ENCODE data around the gene GZF1. TPM values are rescaled to one million over a fixed set of nuclear protein-coding genes. Genes with fewer than 3 reads are reported as not detected.

GZF1 gene
- total and polyA plus RNA-seq, 2 donors (not counting 1 experiment from before 2014, with no cell fraction given): 12.5 to 49.0 TPM

GRCh38 chr20:23409800-23410199, 47.8 kb downstream of the GZF1 start:
- no peak overlapping the region for H3K9ac ChIP-seq (ENCODE audit: low read length)
- Mint-ChIP-seq H3K27me3 (no peaks in the 10 kb centered on the region), H3K4me3 (no peak overlapping the region), H3K27ac (no peak overlapping the region), H3K9me3 (ENCODE audit: insufficient read depth) (no peaks in the 10 kb centered on the region), H3K4me1 (peaks cover 17% of the 10 kb centered on the region)
- no peak overlapping the region for H3K4me2 ChIP-seq (replicated peaks; ENCODE audit: low read depth, low read length, poor library complexity, severe bottlenecking)
- H3K27ac ChIP-seq (ENCODE audit: low read length in 2 of 2): no peak overlapping the region
- no peaks in the 10 kb centered on the region for H3K27me3 ChIP-seq (replicated peaks in 1 of 4; ENCODE audit: control extremely low read depth in 1 of 4, control insufficient read depth in 3 of 4, insufficient read depth in 4 of 4, low read length in 3 of 4)
- H3K79me2 ChIP-seq (ENCODE audit: control insufficient read depth, insufficient read depth, low read length): peaks cover 88% of the 10 kb centered on the region
- no peaks in the 10 kb centered on the region for H3K9me3 ChIP-seq (ENCODE audit: control extremely low read depth in 1 of 3, control insufficient read depth in 2 of 3, insufficient read depth in 1 of 3, low read length in 2 of 3)
- 90% methylated on average over 2 of the region's 3 CpGs for WGBS (ENCODE audit: insufficient coverage)
- CTCF ChIA-PET: interaction anchor here (0.6 kb wide), 1 partner anchor 35 kb away, joined by 3 read pairs; no protein-coding TSS in a partner anchor
- POLR2A ChIA-PET: no interaction called here
- H3K4me3 ChIP-seq (ENCODE audit: control extremely low read depth in 1 of 5, extremely low read depth in 1 of 5, insufficient read depth in 1 of 5, low read depth in 2 of 5, low read length in 4 of 5): no peak overlapping the region
- peaks cover 11 to 12% of the 10 kb centered on the region in 2 donors for H3K4me1 ChIP-seq (ENCODE audit: control insufficient read depth in 2 of 2, insufficient read depth in 2 of 2, low read length in 2 of 2)
- no peak for TF ChIP-seq CTCF (IDR thresholded peaks at IDR 0.05)
- TF ChIP-seq EZH2 (IDR thresholded peaks at IDR 0.05; ENCODE audit: borderline replicate concordance, insufficient read depth, low read depth, low read length, poor library complexity, severe bottlenecking): no peak
- DNase-seq: no peak
- no peak overlapping the region for H2AFZ ChIP-seq (ENCODE audit: insufficient read depth, low read depth, low read length, poor library complexity, severe bottlenecking)
- no peak for ATAC-seq (ENCODE audit: low read depth)
- intact Hi-C loops (cut with micrococcal nuclease): no loop called here
- peaks cover 14% of the 10 kb centered on the region for H4K20me1 ChIP-seq (ENCODE audit: control insufficient read depth, insufficient read depth, low read length, poor library complexity, severe bottlenecking)
- no peaks in the 10 kb centered on the region for H3K36me3 ChIP-seq (replicated peaks in 1 of 2; ENCODE audit: control extremely low read depth in 1 of 2, control insufficient read depth in 1 of 2, extremely low read depth in 1 of 2, insufficient read depth in 2 of 2, low read length in 1 of 2)

GRCh38 chr20:23410916-23411695, 49.1 kb downstream of the GZF1 start:
- Histone ChIP-seq H2AFZ (ENCODE audit: insufficient read depth, low read depth, low read length, poor library complexity, severe bottlenecking) (no peak overlapping the region), H3K36me3 (replicated peaks in 1 of 2; ENCODE audit: control extremely low read depth in 1 of 2, control insufficient read depth in 1 of 2, extremely low read depth in 1 of 2, insufficient read depth in 2 of 2, low read length in 1 of 2) (no peaks in the 10 kb centered on the region), H3K27ac (ENCODE audit: low read length in 2 of 2) (no peak overlapping the region), H3K79me2 (ENCODE audit: control insufficient read depth, insufficient read depth, low read length) (peaks cover 86% of the 10 kb centered on the region), H3K4me3 (ENCODE audit: control extremely low read depth in 1 of 5, extremely low read depth in 1 of 5, insufficient read depth in 1 of 5, low read depth in 2 of 5, low read length in 4 of 5) (no peak overlapping the region), H4K20me1 (ENCODE audit: control insufficient read depth, insufficient read depth, low read length, poor library complexity, severe bottlenecking) (peaks cover 12% of the 10 kb centered on the region), H3K4me1 (ENCODE audit: control insufficient read depth in 2 of 2, insufficient read depth in 2 of 2, low read length in 2 of 2) (peaks cover 11 to 12% of the 10 kb centered on the region in 2 donors), H3K9ac (ENCODE audit: low read length) (no peak overlapping the region), H3K27me3 (replicated peaks in 1 of 4; ENCODE audit: control extremely low read depth in 1 of 4, control insufficient read depth in 3 of 4, insufficient read depth in 4 of 4, low read length in 3 of 4) (no peaks in the 10 kb centered on the region), H3K9me3 (ENCODE audit: control extremely low read depth in 1 of 3, control insufficient read depth in 2 of 3, insufficient read depth in 1 of 3, low read length in 2 of 3) (no peaks in the 10 kb centered on the region), H3K4me2 (replicated peaks; ENCODE audit: low read depth, low read length, poor library complexity, severe bottlenecking) (no peak overlapping the region)
- ChIA-PET CTCF (no interaction called here), POLR2A (no interaction called here)
- no peak for ATAC-seq (ENCODE audit: low read depth)
- intact Hi-C loops (cut with micrococcal nuclease): no loop called here
- Mint-ChIP-seq H3K27me3 (no peaks in the 10 kb centered on the region), H3K4me1 (peaks cover 15% of the 10 kb centered on the region), H3K9me3 (ENCODE audit: insufficient read depth) (no peaks in the 10 kb centered on the region), H3K4me3 (no peak overlapping the region), H3K27ac (no peak overlapping the region)
- WGBS (ENCODE audit: insufficient coverage): no CpG with 5 or more reads among the region's 3 CpGs
- DNase-seq: no peak
- TF ChIP-seq CTCF (IDR thresholded peaks at IDR 0.05) (no peak), EZH2 (IDR thresholded peaks at IDR 0.05; ENCODE audit: borderline replicate concordance, insufficient read depth, low read depth, low read length, poor library complexity, severe bottlenecking) (no peak)
